Stimulated activated naive B cell treated with anti-CD40 and anti-IgM and Interleukin-4, amounts not matched to agents 10 μg/mL and 1 μg/mL and 100 μg/mL, for 72 hours (primary cell): ENCODE results near the gene CD300H.
"Not testable (repeated sequence)": the region's sequence is repeated elsewhere in the genome, so short reads cannot be mapped to it uniquely, and the experiment has no call there.

Experiments
- ATAC-seq, 2 donors: fragments of 150-1000 bp; cut with Tn5 transposase; replicated peaks; 2 replicates each; pipeline ENCODE4 v1.10.0; 2021; ENCODE audit warnings: moderate library complexity in 1 of 2
- DNase-seq: peaks from one replicate; pipeline ENCODE4 v3.0.0; 2021
- H3K27ac Mint-ChIP-seq: one replicate; pipeline ENCODE4 v1.8.0; 2022; ENCODE audit warnings: mild to moderate bottlenecking, mixed read lengths
- H3K27me3 Mint-ChIP-seq, 2 donors: one replicate each; pipeline ENCODE4 v1.8.0; 2022; ENCODE audit warnings: mixed read lengths in 2 of 2
- H3K36me3 Mint-ChIP-seq, 2 donors: one replicate each; pipeline ENCODE4 v1.8.0; 2022; ENCODE audit warnings: mixed read lengths in 2 of 2, mild to moderate bottlenecking in 1 of 2
- H3K4me1 Mint-ChIP-seq, 2 donors: one replicate each; pipeline ENCODE4 v1.8.0; 2022; ENCODE audit warnings: mixed read lengths in 2 of 2, mild to moderate bottlenecking in 1 of 2
- H3K4me3 Mint-ChIP-seq, 2 donors: one replicate each; pipeline ENCODE4 v1.8.0; 2022; ENCODE audit warnings: mild to moderate bottlenecking in 2 of 2, mixed read lengths in 2 of 2, moderate library complexity in 1 of 2
- H3K9me3 Mint-ChIP-seq, 2 donors: one replicate each; pipeline ENCODE4 v1.8.0; 2022; ENCODE audit warnings: mixed read lengths in 2 of 2, mild to moderate bottlenecking in 1 of 2

CD300H gene

DNA sequence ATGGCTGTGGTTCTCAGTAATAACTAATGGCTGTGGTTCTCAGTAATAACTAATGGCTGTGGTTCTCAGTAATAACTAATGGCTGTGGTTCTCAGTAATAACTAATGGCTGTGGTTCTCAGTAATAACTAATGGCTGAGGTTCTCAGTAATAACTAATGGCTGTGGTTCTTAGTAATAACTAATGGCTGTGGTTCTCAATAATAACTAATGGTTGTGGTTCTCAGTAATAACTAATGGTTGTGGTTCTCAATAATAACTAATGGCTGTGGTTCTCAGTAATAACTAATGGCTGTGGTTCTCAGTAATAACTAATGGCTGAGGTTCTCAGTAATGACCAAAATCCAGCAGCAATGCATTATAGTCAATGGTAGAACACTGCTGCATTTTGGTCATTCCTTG, 6.3 kb upstream of the CD300H start:
- H3K4me1 Mint-ChIP-seq, result peaks cover 5 to 13% of the 10 kb centered on the region in 2 donors
- H3K27ac Mint-ChIP-seq, H3K36me3 Mint-ChIP-seq, ATAC-seq, DNase-seq, H3K4me3 Mint-ChIP-seq, H3K9me3 Mint-ChIP-seq: not testable (repeated sequence)
- H3K27me3 Mint-ChIP-seq, result peaks cover 39 to 63% of the 10 kb centered on the region in 2 donors

- no peak overlapping the region for H3K4me3 Mint-ChIP-seq
- H3K9me3 Mint-ChIP-seq, result no peaks in the 10 kb centered on the region
- H3K4me1 Mint-ChIP-seq, result peaks cover 10 to 17% of the 10 kb centered on the region in 2 donors
- DNase-seq (no peak), ATAC-seq (no peak)
- peaks cover 43 to 68% of the 10 kb centered on the region in 2 donors for H3K27me3 Mint-ChIP-seq
- no peak overlapping the region for H3K27ac Mint-ChIP-seq
- H3K36me3 Mint-ChIP-seq, result no peaks in the 10 kb centered on the region
These were observed 5.9 kb upstream of the CD300H start for GRCh38 chr17:74573169-74573568.

DNA sequence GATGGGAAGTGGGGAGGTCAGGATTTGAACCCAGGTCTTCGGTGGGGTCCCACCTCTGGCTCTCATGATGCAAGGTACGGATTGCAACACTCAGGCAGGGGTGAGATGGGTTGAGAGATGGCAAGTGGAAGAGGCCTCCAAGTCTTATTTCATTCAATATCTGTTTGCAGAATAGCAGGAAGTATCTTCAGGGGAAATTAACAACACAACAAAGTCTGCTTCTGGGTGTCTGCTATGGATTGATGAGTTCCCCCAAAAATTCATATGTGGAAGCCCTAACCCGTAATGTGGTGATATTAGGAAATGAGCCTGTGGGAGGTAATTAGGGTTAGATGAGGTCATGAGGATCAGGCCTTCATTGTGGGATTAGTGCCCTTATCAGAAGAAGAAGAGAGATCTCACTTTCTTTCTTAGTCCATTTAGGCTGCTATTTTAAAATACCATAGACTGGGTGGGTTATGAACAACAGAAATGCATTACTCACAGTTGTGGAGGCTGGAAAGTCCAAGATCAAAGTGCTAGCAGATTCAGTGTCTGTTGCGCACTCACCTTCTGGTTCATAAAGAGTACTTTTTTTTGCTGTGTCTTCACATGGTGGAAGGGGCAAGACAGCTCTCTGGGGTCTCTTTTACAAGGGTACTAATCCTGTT, 4.4 kb upstream of the CD300H start:
- ATAC-seq (no peak), DNase-seq (no peak)
- H3K4me3 Mint-ChIP-seq, result no peak overlapping the region
- H3K27me3 Mint-ChIP-seq, result peaks cover 46 to 63% of the 10 kb centered on the region in 2 donors
- H3K4me1 Mint-ChIP-seq, result peaks cover 16 to 28% of the 10 kb centered on the region in 2 donors
- no peaks in the 10 kb centered on the region for H3K36me3 Mint-ChIP-seq
- H3K9me3 Mint-ChIP-seq, result no peaks in the 10 kb centered on the region
- no peak overlapping the region for H3K27ac Mint-ChIP-seq

DNA sequence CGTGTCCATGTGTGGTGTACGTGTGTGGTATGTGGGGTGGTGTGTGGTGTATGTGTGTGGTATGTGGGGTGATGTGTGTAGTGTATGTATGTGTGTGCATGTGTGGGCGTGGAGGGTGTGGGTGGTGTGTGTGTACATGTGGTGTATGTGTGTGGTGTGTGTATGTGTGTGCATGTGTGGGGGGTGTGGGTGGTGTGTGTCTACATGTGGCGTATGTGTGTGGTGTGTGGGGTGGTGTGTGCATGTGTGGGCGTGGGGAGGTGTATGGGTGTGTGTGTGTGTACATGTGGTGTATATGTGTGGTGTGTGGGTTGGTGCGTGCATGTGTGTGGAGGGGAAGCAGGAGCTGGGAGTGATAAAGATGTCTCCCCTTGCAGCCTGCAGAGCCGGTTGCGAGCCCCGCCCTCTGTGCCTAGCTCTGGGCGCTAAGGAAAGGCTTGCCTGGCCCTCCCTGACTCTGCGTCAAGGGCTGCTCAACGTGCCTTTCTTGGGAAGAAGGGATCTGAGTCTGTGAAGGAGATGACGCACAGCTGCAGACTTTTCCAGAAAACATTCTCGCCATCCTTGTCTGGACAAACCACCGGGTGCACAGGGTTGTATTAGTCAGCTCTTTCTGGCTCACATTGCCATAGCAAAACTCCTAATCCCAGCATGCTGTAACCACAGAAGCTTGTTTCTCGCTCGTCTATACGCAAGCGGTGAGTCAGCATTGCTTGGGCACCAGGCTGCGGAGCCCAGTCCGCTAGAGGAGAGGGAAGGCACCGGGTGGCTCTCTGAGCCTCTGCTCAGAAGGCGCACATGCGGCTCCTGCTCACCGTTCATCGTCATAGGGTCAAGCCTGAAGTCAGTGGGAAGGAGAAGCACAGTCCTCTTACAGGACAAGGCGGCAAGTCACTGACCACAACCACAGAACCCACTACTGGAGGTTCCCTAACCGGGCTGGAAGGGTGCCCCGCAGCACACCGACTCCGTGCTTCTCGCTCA, 2.0 kb upstream of the CD300H start:
- peaks cover 19 to 36% of the 10 kb centered on the region in 2 donors for H3K4me1 Mint-ChIP-seq
- DNase-seq (peak; percentile 9), ATAC-seq (peak; percentile 68 to 79)
- H3K36me3 Mint-ChIP-seq, result no peaks in the 10 kb centered on the region
- H3K4me3 Mint-ChIP-seq, result no peak overlapping the region
- H3K27me3 Mint-ChIP-seq, result peaks cover 51 to 63% of the 10 kb centered on the region in 2 donors
- H3K9me3 Mint-ChIP-seq, result no peaks in the 10 kb centered on the region
- H3K27ac Mint-ChIP-seq, result no peak overlapping the region

DNA sequence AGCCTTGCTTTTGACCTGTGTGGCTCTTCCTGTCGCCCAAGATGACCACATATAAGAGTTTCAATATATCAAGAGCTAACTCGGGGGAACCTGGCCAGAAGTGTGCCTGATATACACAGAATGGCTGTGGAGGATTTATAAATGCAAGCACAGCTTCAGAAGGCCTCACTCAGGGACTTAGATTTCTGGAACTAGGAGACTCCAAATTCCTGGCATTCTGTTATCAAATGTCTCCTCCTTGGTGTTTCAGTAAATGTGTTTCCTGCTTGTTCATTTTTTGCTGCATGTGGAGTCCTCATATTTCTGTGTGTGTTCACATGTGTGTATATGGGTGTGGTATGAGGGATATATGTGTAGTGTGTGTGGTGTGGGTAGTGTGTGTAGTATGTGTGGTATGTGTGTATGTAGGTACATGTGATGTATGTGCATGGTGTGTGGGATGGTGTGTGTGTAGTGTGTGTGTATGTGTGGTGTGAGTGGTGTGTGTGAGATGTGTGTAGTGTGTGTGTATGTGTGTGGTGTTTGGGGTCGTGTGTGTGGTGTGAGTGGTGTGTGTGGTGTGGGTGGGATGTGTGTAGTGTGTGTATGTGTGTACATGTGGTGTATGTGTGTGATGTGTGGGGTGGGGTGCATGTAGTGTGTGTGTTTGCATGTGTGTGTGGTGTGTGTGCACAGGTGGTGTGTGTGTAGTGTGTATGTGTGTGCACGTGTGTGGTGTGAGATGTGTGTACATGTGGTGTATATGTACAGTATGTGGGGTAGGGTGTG, 981 bp upstream of the CD300H start:
- H3K27me3 Mint-ChIP-seq, result peaks cover 56 to 63% of the 10 kb centered on the region in 2 donors
- ATAC-seq, result no peak
- H3K9me3 Mint-ChIP-seq, result no peaks in the 10 kb centered on the region
- H3K4me1 Mint-ChIP-seq, result peaks cover 19 to 37% of the 10 kb centered on the region in 2 donors
- H3K27ac Mint-ChIP-seq, result no peak overlapping the region
- peaks cover 0 to 3% of the 10 kb centered on the region in 2 donors for H3K36me3 Mint-ChIP-seq
- DNase-seq, result no peak
- no peak overlapping the region for H3K4me3 Mint-ChIP-seq

DNA sequence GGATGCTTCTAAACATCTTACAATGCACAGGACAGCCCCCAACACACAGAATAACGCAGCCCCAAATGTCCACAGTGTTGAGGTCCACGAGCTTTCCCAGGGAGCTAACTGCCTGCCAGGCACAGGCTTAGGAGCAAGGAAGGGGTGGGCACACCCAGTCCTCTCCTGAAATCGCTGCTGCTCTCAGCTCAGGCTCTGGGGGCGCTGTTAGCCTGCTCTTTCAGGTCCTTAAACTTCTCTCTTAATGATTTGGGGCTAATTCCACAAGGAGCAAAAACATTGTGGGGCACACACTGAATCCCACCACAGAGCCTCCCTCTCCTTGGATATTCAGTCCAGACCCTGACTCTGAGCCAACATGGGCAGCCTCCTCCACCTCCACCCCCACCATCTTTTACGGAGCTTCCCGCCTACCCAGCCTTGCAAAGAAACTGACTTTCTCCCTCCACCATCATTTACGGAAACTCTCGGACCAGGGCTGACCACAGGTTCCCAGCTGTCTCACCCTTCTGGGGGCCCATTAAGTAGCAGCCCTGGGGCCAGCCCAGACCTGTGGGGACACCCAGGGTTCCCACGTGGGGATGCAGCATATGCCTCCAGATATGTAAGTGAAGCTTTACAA, 1.1 kb downstream of the CD300H start:
- DNase-seq (no peak), ATAC-seq (peak; percentile 41 to 46)
- H3K36me3 Mint-ChIP-seq, result peaks cover 0 to 3% of the 10 kb centered on the region in 2 donors

GRCh38 chr17:74565126-74565525, 2.2 kb downstream of the CD300H start:
- Mint-ChIP-seq H3K4me3 (no peak overlapping the region), H3K27ac (no peak overlapping the region), H3K36me3 (peaks cover 0 to 3% of the 10 kb centered on the region in 2 donors), H3K4me1 (peaks cover 25 to 55% of the 10 kb centered on the region in 2 donors), H3K9me3 (no peaks in the 10 kb centered on the region), H3K27me3 (peaks cover 54 to 62% of the 10 kb centered on the region in 2 donors)
- DNase-seq (no peak), ATAC-seq (no peak)

More for the DNA sequence above, 1.1 kb downstream of the CD300H start:
- Mint-ChIP-seq H3K27me3 (peaks cover 62 to 69% of the 10 kb centered on the region in 2 donors), H3K9me3 (no peaks in the 10 kb centered on the region), H3K4me3 (no peak overlapping the region), H3K4me1 (peaks cover 25 to 51% of the 10 kb centered on the region in 2 donors), H3K27ac (no peak overlapping the region)

- H3K36me3 Mint-ChIP-seq, result peaks cover 0 to 8% of the 10 kb centered on the region in 2 donors
- DNase-seq (no peak), ATAC-seq (no peak)
- peaks cover 17 to 52% of the 10 kb centered on the region in 2 donors for H3K4me1 Mint-ChIP-seq
- H3K27me3 Mint-ChIP-seq, result peaks cover 37 to 52% of the 10 kb centered on the region in 2 donors
- no peak overlapping the region for H3K4me3 Mint-ChIP-seq
- no peak overlapping the region for H3K27ac Mint-ChIP-seq
- H3K9me3 Mint-ChIP-seq, result peaks cover 3% of the 10 kb centered on the region in 2 donors
These were observed 4.0 kb downstream of the CD300H start for GRCh38 chr17:74563358-74563757.

DNA sequence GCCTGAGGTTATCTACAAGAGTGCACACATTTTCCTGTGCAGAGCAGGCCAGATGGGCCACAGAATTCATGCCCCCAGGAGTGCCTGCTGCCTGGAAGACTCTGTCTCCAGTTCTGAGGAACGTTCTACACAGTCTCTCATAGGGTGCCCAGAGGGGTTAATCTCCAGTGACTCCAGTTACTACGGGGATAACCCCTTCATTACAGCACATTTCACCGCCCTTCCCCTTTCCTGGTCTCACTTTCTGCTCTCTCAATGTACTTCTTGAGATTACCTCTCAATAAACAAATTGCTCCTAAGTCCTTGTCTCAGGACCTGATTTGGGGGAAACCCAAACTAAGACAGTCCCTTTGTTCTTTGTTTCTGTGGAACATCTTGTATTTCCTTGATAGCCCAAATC, 5.7 kb downstream of the CD300H start:
- peaks cover 8 to 48% of the 10 kb centered on the region in 2 donors for H3K4me1 Mint-ChIP-seq
- no peak overlapping the region for H3K4me3 Mint-ChIP-seq
- H3K9me3 Mint-ChIP-seq, result peaks cover 3 to 5% of the 10 kb centered on the region in 2 donors
- ATAC-seq (peak in 1 of 2 donors; percentile 57), DNase-seq (no peak)
- peaks cover 26 to 43% of the 10 kb centered on the region in 2 donors for H3K27me3 Mint-ChIP-seq
- peaks cover 0 to 8% of the 10 kb centered on the region in 2 donors for H3K36me3 Mint-ChIP-seq
- no peak overlapping the region for H3K27ac Mint-ChIP-seq

DNA sequence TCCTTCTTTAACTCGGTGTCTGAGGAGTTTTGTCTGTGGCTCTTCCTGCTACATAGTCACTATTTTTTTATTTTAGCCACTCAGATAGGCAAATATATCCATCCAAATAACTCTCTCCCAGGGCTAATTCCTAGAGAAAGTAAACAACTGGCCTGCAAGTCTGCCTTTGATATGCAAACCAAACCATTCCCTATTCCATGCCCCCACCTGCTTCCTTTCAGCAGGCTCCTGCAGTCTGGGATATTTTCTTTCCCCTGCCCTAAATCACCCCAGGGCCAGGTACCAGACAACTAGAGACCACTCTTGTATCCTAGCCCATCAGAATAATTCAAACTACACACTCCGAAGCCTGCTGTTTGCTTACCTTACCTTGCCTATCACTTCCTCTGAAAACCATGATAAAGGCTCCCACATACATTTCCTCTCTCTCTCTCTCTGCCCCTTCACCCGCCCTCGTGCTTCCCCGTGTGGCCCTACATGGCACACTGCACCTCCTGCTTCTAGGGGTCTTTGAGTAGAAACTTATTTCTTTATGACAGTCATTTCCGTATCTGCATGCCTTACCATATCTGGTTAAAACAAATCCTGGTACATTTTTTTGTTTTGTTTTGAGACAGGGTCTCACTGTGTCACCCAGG, 8.3 kb downstream of the CD300H start:
- peak overlapping the region in 1 of 2 donors; percentile 3 for H3K4me3 Mint-ChIP-seq
- H3K27ac Mint-ChIP-seq, result no peak overlapping the region
- H3K36me3 Mint-ChIP-seq, result peaks cover 4 to 8% of the 10 kb centered on the region in 2 donors
- peaks cover 5 to 48% of the 10 kb centered on the region in 2 donors for H3K4me1 Mint-ChIP-seq
- peaks cover 8% of the 10 kb centered on the region in 2 donors for H3K9me3 Mint-ChIP-seq
- ATAC-seq, result no peak
- DNase-seq, result no peak
- peaks cover 14 to 28% of the 10 kb centered on the region in 2 donors for H3K27me3 Mint-ChIP-seq

GRCh38 chr17:74558402-74558801, 8.9 kb downstream of the CD300H start:
- Mint-ChIP-seq H3K4me1 (peaks cover 5 to 48% of the 10 kb centered on the region in 2 donors), H3K27me3 (peaks cover 9 to 24% of the 10 kb centered on the region in 2 donors)
- H3K27ac Mint-ChIP-seq, H3K9me3 Mint-ChIP-seq, H3K36me3 Mint-ChIP-seq, DNase-seq, H3K4me3 Mint-ChIP-seq: not testable (repeated sequence)
- peak in 1 of 2 donors; percentile 61 for ATAC-seq

DNA sequence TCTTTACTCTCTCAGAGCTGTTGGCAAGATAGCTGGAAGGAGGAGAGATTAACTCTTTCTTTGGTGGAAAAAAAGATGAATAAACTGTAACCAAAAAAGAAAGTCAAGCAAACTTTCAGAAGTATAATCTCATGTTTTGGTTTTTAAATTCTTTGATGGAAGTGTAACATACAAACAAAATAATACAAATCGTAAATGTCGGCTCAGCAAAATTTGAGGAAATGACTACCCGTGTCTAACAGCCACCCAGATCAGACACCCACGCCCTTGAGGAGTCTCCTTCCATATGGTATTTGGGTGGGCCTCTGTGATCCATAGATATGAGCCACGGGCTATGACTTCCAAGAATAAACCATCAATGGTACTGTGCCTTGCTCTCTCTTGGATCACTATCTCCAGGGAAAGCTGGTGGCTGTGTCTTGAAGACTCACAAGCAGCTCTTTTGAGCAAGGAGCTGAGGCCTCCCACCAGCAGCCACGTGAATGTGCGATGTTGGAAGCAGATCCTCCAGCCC, 11.8 kb downstream of the CD300H start:
- peaks cover 4 to 5% of the 10 kb centered on the region in 2 donors for H3K36me3 Mint-ChIP-seq
- no peak overlapping the region for H3K4me3 Mint-ChIP-seq
- no peak overlapping the region for H3K27ac Mint-ChIP-seq

GRCh38 chr17:74554909-74555308, 12.4 kb downstream of the CD300H start:
- DNase-seq (no peak), ATAC-seq (no peak)
- Mint-ChIP-seq H3K27ac (no peak overlapping the region), H3K4me3 (no peak overlapping the region), H3K36me3 (peaks cover 4 to 5% of the 10 kb centered on the region in 2 donors), H3K9me3 (peaks cover 8% of the 10 kb centered on the region in 2 donors), H3K27me3 (peaks cover 5 to 25% of the 10 kb centered on the region in 2 donors), H3K4me1 (peaks cover 0 to 35% of the 10 kb centered on the region in 2 donors)

More for the DNA sequence above, 11.8 kb downstream of the CD300H start:
- no peak for ATAC-seq
- Mint-ChIP-seq H3K27me3 (peaks cover 5 to 25% of the 10 kb centered on the region in 2 donors), H3K9me3 (peaks cover 8% of the 10 kb centered on the region in 2 donors), H3K4me1 (peaks cover 0 to 35% of the 10 kb centered on the region in 2 donors)
- DNase-seq, result no peak
